HG03460 (cell line): ENCODE measurements around the gene VAX1.
"Not testable (repeated sequence)": the region's sequence is repeated elsewhere in the genome, so short reads cannot be mapped to it uniquely, and the experiment has no call there.

ENCODE experiments used
- ATAC-seq: cut with Tn5 transposase; IDR thresholded peaks from one replicate; pipeline ENCODE4 v1.9.1; 2021; ENCODE audit not compliant: unreplicated experiment

The VAX1 gene, protein sequence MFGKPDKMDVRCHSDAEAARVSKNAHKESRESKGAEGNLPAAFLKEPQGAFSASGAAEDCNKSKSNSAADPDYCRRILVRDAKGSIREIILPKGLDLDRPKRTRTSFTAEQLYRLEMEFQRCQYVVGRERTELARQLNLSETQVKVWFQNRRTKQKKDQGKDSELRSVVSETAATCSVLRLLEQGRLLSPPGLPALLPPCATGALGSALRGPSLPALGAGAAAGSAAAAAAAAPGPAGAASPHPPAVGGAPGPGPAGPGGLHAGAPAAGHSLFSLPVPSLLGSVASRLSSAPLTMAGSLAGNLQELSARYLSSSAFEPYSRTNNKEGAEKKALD

DNA sequence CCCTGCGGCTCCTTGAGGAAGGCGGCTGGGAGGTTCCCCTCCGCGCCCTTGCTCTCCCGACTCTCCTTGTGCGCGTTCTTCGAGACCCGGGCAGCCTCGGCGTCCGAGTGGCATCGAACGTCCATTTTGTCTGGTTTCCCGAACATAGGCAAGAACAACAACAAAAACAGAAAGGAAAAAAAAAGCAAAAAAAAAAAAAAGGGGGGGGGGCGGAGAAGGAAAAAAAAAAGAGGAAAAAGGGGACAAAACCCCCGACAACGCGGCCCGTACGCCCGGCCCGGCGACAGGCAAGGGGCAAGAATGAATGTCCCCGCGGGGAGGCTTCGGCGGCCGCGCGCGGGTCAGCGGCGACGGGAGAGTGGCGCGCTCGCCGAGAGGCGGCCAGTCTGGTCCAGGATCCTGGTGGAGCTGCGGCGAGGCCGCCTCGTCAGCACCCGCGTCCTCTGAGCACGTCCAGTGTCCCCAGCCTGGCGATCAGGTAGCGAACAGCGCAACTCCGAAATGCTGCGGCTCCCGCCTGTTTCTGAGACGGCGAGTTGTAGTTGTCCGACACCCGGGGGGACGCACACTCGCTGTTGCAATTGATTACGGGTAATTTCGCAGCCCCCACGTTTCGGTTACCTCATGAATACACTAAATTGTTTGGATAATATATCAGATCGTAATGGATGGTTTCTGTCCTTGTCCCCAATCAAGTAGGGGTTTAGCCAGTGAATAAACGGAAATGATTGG is at the start of gene VAX1:
VAX1 (minus strand) TSS at position 360 of the 732 bp plus-strand sequence; CDS start at position 146, 214 bp downstream.
- no peak for ATAC-seq

- no peak for ATAC-seq
Observed at GRCh38 chr10:117186832-117187615, 49.0 kb upstream of the VAX1 start.

GRCh38 chr10:117185817-117186216 is 47.7 kb upstream of the VAX1 start:
- ATAC-seq: not testable (repeated sequence)

DNA sequence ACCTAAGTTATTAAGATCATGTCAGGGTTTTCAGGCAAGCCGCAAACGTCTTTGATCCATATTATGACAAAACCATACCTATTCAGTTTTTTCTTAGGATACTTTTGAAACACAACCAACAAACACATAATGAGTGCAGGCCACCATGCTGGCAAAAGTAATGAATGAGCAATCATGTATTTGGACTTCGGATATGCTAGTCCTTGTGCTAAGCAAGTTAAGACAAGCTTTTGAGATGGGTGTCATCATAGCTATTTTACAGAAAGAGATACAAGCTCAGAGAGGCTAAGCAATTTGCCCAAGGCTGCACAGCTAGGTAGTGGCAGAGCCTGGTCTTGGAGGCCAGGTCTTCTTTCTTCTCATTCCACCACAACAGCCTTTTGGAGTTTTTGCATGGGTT is 46.8 kb upstream of the VAX1 start:
- no peak for ATAC-seq

GRCh38 chr10:117184296-117184695 is 46.2 kb upstream of the VAX1 start:
- ATAC-seq: no peak

DNA sequence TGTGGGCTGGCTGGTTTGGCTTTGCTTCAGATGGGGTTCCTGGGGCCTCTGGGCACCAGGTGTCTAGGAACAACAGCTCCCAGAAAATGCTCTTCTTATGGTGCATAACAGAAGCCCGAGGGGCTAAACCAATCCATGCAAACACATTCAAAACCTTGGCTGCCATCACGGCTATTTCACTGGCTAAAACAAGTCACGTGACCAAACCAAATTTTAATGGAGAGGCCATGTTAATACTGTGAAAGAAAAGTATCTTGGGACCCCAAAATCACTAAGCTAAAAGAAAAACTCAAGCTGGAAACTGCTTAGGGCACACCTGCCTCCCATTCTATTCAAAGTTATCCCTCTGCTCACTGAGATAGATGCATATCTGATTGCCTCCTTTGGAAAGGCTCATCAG is 40.1 kb upstream of the VAX1 start:
- ATAC-seq: no peak

- peak; percentile 54 for ATAC-seq
Observed at GRCh38 chr10:117175901-117176534, 37.9 kb upstream of the VAX1 start.

GRCh38 chr10:117175215-117175900 is 37.3 kb upstream of the VAX1 start:
- ATAC-seq: peak; percentile 41

- ATAC-seq: peak; percentile 85
Observed at GRCh38 chr10:117174439-117175214, 36.6 kb upstream of the VAX1 start.

DNA sequence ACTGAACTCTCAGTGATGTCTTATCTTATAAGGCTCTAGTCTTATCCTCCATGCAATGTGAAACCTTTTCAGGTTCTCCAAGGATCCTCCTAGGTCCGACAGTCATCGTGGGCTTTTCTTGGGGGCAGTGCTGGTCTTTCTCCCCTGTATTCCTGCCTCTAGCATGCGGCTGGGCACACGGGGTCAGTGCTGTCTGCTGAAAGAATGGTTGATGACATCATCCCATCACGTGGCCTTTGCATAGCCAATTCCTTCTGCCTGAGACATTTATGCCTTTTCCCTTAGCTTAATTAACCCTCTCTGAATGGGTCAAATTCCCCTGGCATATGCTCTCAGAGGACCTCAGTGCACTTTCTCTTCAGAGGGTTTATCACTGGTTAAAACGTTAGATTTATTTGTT is 32.2 kb upstream of the VAX1 start:
- ATAC-seq: no peak

DNA sequence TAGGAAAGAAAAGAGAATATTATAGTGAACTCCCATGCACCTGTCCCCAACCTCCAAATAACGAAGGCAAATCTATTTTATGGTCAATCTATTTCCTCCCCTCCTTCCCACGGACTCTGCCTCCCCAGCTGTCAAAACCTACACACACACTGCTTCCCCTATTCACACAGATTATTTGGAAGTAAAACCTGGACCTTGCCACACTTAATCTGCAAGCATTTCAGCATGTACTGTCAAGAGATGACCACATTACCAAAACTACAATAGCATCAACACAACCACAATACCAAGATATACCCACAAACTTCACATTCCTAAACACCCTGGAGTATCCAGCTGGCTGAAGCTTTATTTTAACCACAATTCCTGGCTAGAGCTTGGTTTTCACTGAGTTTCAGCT is 31.4 kb upstream of the VAX1 start:
- ATAC-seq: no peak

DNA sequence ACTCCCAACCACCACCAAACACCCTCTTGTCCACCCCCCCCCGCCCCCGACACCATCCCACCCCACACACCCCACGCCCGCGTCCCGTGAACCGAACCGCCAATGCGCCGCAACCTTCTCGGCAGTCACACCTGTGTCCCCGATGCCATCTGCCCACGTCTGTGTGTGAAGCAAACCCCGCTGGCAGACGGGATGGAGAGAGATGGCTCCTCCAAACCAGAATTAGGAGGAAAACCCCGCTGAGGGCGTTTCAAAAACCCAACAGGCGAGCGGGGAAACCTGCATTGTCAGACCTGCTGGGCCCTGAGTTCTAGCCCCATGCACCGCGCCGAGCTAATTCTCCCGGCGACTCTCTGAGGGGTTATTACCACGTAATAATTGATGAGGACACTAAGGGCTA is 30.7 kb upstream of the VAX1 start:
- no peak for ATAC-seq

DNA sequence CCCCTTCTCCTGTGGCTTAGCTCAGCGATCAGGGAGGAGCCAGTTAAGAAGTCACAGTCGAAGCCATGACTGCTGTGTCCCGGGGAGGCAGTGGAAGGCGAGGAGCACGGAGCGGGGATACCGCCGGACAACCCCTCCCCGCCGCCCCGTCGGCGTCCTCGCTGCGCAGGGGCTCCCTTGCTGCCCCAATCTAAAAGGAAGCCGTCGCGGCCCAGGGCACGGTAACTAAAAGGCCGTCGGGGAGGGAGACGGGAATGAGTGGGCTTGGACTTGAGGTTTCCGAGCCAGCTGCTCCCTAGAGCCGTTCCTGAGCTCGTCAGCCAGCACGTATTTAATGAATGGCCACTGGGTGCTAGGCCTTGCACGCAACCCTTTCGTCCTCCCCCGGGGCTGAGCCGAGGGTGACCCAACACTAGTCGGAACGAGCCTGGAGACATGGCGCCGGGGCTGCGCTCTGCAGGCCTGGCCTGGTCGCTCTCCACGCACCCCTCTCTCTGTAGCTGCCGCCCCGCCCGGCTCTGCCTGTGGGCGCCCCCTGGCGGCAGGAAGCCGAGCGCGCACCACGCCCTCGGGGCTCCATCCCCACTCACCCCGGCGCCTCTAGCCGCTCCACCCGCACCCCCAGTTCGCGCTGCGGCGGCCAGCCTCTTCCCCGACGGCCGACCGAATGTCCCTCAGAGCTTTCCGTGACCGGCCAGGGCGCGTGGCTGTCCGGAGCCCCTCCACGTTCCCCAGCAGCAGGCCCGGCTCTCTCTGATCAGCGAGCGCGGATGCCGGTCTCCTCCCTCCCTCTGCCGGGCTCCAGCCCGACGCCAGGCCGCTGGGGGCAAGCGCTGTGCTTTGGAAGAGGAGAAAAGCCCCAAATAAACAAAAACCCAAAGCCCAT is 30.0 kb upstream of the VAX1 start:
- peak; percentile 71 for ATAC-seq

- ATAC-seq: no peak
Observed at GRCh38 chr10:117167346-117167788, 29.3 kb upstream of the VAX1 start.

GRCh38 chr10:117166418-117167345 is 28.6 kb upstream of the VAX1 start:
- no peak for ATAC-seq

DNA sequence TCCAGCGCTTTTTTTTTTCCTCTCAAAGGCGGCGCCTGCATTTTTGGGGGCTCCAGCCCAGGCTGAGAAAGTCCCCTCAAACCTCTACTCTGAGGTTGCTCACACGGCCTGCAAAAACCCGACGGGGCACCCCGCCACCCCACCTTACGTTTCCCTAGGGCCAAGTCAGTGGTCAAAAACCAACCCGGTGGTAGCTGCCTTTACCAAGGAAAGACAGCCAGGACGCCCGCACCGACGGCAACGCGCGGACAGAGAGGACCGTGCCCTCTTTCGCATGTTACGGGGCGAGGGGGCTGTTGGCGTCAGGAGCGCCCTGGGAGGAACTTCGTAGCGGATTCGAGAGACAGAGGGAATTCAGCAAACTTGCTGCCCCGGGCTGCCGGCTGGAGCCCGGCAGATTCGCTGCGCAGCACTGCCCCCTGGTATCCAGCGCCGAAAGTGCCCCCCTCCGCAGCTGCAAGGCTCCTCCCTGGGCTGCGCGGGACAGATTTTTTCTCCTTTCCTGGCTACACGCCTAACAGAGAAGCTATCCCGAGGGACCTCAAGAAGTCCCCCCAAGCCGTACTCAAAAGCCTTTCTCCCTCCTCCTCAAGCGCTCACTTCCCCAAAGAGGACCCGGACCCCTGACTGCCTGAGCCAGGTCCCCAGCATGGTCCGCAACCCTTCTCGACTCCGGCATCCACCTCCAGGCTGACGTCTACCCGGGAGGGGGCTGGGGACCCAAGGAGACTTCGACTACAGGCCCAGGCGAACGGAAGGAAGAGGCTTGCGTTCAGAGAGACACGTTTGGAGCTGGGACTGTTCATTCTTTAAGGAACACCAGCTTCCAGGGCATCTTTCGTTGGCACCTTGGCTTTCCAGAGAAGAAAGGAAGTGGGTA is 27.7 kb upstream of the VAX1 start:
- ATAC-seq: no peak
